Astrocyte of the spinal cord (primary cell): ENCODE data around the gene SP140.
"Not testable (repeated sequence)": the region's sequence is repeated elsewhere in the genome, so short reads cannot be mapped to it uniquely, and the experiment has no call there.

ENCODE experiments used
- DNase-seq: peaks from one replicate; pipeline ENCODE4 v3.0.0; 2011; ENCODE audit warnings: low read depth, low spot score
- H3K4me3 ChIP-seq: 2 replicates; pipeline ENCODE4 v1.5.1; 2011; ENCODE audit warnings: low read depth, mild to moderate bottlenecking, low read length, moderate library complexity
- CTCF ChIP-seq: IDR thresholded peaks from 2 replicates; pipeline ENCODE4 v1.5.1; 2012; ENCODE audit warnings: low read depth, mild to moderate bottlenecking, low read length, inconsistent platforms
- in situ Hi-C: cut with HindIII; loops from 2 replicates; pipeline ENCODE4 v1.10.0; 2017; ENCODE audit warnings: low sequenced_read_pairs

The SP140 gene

GRCh38 chr2:230256733-230257332, 31.3 kb downstream of the SP140 start:
- H3K4me3 ChIP-seq, result no peak overlapping the region
- in situ Hi-C loops, result no loop called here
- no peak for DNase-seq
- TF ChIP-seq CTCF, result no peak

DNA sequence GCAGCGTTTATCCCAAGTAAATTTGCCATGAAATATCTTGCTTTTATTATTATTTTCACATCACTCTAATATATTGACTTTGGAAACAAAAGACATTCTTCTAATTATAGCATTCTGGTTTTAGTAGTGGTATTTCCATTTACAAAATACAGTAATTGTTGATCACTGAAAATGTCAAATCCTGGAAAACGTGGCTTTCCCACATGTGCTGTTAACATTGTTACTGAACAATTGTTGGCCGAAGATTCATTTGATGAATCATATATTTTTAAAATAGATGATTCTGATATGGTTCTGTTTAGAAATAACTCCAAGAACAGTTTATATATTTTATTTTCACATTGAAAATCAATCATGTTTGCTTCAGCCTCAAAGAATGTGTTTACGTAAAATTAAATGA, 32.9 kb downstream of the SP140 start:
- in situ Hi-C loops, result no loop called here
- no peak for TF ChIP-seq CTCF
- no peak overlapping the region for H3K4me3 ChIP-seq
- no peak for DNase-seq

DNA sequence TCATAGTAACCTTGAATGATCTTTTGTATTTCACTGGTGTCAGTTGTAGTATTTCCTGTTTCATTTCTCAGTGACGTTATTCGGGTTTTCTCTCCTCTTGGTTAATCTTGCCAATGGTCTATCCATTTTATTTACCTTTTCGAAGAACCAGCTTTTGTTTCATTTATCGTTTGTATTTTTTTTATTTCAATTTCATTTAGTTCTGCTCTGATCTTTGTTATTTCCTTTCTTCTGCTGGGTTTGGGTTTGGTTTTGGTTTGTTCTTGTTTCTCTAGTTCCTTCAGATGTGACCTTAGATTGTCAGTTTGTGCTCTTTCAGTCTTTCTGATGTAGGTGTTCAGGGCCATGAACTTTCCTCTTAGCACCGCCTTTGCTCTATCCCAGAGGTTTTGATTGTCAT, 36.7 kb downstream of the SP140 start:
- in situ Hi-C loops, result no loop called here
- TF ChIP-seq CTCF, result no peak
- no peak for DNase-seq
- no peak overlapping the region for H3K4me3 ChIP-seq

- in situ Hi-C loops, H3K4me3 ChIP-seq, DNase-seq: not testable (repeated sequence)
Observed at GRCh38 chr2:230264945-230265344, 39.4 kb downstream of the SP140 start.

DNA sequence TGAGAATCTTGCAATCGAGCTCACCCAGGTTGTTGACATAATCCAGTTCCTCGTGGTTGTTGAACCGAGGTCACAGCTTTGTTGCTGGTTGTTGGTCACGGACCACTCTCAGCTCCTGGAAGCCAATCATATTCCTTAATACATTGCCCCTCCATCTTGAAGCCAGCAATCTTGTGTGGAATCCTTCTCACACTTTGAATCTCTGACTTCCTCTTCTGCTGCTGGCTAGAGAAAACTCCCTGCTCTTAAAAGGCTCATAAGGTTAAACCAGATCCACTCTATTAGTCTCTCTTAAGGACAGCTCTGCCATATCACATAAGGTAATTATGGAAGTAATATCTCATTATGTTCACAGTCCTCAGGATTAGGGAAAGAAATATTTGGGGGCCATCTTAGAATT, 41.1 kb downstream of the SP140 start:
- no peak overlapping the region for H3K4me3 ChIP-seq
- TF ChIP-seq CTCF, result no peak
- no peak for DNase-seq
- in situ Hi-C loops, result no loop called here

DNA sequence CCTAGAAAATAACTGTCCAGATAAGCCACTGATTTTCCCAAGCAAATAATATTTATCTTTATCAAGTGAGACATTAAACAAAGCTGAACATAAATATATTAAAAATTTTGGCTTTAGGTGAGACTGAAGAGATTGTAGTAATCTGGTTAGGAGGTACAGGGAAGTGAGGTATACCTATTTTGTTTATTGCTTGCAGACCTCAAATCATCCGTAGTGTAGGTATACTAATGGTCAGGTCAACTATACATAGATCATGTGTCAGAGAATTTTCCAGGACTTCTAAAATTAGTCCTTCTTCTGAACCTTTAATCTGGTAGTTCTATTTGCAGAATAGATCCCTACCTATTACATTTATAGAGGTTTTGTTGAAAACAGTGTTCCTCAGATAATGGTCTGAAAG, 41.5 kb downstream of the SP140 start:
- no peak for TF ChIP-seq CTCF
- no peak for DNase-seq

DNA sequence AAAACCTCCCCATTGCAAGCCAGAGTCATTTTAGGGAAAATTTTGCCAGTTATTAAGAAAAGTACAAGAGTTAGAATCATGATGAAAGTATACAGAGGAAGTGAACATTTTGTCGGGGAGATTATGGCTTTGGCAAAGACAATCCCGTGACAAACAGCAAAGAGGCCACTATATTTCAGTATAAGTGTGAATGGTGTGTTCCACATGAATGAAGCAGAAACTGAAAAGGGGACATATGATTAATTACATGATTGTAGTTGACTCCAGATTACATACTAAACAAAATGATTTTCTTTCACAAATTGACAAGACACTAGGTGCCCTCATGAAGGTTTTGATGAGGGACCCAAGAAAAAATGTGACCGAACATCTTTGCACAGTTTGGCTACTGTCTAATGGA, 42.0 kb downstream of the SP140 start:
- in situ Hi-C loops, result no loop called here
- DNase-seq, result no peak
- TF ChIP-seq CTCF, result no peak
- H3K4me3 ChIP-seq, result no peak overlapping the region

More for the DNA sequence above, 41.5 kb downstream of the SP140 start:
- no peak overlapping the region for H3K4me3 ChIP-seq
- in situ Hi-C loops, result no loop called here
